Measurements from ENCODE around the gene RNF20.

DNA sequence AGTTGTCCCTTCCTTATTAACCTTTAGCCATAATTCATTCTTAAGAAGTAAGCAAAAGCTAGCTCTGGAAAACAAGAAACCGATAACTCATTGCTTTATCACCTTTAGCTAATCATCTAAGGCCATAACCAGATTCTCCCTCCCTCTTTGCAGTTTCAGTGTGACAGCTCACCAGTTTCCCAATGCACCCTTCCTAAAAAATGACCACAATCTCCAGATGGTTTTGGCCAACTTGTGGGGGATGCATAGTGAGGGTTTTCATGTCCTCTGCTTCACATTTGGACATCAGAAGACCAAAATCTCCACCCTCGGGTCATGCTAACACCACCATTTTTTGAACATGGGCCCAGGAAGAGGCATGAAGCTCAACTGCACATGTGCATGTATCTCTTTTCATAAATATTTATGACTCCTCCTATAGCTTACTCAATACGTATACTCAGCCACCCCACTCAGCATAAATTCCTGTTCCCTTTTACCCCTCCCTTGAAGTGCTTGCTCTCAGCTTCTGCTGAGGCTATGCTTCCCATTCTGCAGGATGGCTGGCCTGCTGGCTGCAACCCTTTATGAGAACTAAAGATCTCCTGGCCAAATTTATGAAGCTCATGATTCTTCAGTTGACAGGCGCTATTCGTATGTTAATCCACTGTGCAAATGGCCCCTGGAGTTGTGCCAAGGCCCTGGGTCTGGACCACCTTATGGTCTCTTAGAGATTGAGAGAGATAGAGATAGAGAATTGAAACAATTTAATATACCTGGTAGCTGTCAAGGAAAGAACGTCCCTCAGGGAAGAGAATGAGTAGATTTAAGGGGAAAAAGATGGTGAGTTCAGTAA is 46.3 kb downstream of the RNF20 start:
- TF ChIP-seq MXI1 (IDR thresholded peaks at IDR 0.05; ENCODE audit: borderline replicate concordance, low read depth, low read length) (no peak), SMC3 (IDR thresholded peaks at IDR 0.05; ENCODE audit: low read depth, low read length) (no peak), POLR2A (IDR thresholded peaks at IDR 0.05; ENCODE audit: low read depth, low read length) (no peak), BHLHE40 (IDR thresholded peaks at IDR 0.05; ENCODE audit: low read depth, low read length) (no peak), MAZ (IDR thresholded peaks at IDR 0.05; ENCODE audit: borderline replicate concordance, low read depth, low read length) (no peak), NFE2L2 (IDR thresholded peaks at IDR 0.05; ENCODE audit: low read depth, low read length) (no peak), FOS (IDR thresholded peaks at IDR 0.05; ENCODE audit: low read depth, low read length) (no peak)
- TF ChIP-seq, protein P1, sequence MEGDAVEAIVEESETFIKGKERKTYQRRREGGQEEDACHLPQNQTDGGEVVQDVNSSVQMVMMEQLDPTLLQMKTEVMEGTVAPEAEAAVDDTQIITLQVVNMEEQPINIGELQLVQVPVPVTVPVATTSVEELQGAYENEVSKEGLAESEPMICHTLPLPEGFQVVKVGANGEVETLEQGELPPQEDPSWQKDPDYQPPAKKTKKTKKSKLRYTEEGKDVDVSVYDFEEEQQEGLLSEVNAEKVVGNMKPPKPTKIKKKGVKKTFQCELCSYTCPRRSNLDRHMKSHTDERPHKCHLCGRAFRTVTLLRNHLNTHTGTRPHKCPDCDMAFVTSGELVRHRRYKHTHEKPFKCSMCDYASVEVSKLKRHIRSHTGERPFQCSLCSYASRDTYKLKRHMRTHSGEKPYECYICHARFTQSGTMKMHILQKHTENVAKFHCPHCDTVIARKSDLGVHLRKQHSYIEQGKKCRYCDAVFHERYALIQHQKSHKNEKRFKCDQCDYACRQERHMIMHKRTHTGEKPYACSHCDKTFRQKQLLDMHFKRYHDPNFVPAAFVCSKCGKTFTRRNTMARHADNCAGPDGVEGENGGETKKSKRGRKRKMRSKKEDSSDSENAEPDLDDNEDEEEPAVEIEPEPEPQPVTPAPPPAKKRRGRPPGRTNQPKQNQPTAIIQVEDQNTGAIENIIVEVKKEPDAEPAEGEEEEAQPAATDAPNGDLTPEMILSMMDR (conservative IDR thresholded peaks at IDR 0.05; ENCODE audit: low read depth, low read length), result no peak

All from IMR-90 (cell line).